HEK293 (cell line): ENCODE data around the gene MTMR4.

Source experiments
- CTCF ChIA-PET: fragments of 350-600 bp; formaldehyde crosslinking; extraction: SDS; loops from one replicate; lab custom pipeline; 2021; ENCODE audit warnings: antibody characterized with exemption; lab: Yijun Ruan, JAX
- POLR2A ChIA-PET: fragments of 300-600 bp; formaldehyde crosslinking; extraction: SDS; loops from one replicate; lab custom pipeline; 2020; ENCODE audit warnings: antibody characterized with exemption, inconsistent platforms; lab: Yijun Ruan, JAX
- H3K27ac ChIP-seq: fragments of 200-500 bp; sonication (Bioruptor generic); 2 replicates; pipeline ENCODE4 v1.5.1; 2014; ENCODE audit warnings: low read depth, low read length, control low read depth, inconsistent platforms; ENCODE audit errors: extremely low read depth
- H3K36me3 ChIP-seq, 2 experiments: fragments of 200-500 bp in 1 of 2; sonication (Bioruptor generic) in 1 of 2; 1 replicate in 1 of 2; 2 replicates in 1 of 2; pipeline ENCODE4 v1.5.1; 2014 to 2017; ENCODE audit warnings: inconsistent platforms in 2 of 2, low read length in 2 of 2; ENCODE audit not compliant: control insufficient read depth in 2 of 2, insufficient read depth in 1 of 2
- H3K4me1 ChIP-seq: fragments of 200-500 bp; sonication (Bioruptor generic); 2 replicates; pipeline ENCODE4 v1.5.1; 2014; ENCODE audit warnings: mild to moderate bottlenecking, low read length, inconsistent platforms; ENCODE audit not compliant: control insufficient read depth, insufficient read depth
- H3K4me3 ChIP-seq: 2 replicates; pipeline ENCODE4 v1.5.1; 2011; ENCODE audit warnings: low read depth, mild to moderate bottlenecking, control low read depth, low read length, moderate library complexity
- H3K9me3 ChIP-seq: fragments of 200-500 bp; sonication (Bioruptor generic); 2 replicates; pipeline ENCODE4 v1.5.1; 2014; ENCODE audit warnings: low read depth, low read length, inconsistent platforms; ENCODE audit not compliant: control insufficient read depth, insufficient read depth
- BCL11B ChIP-seq: fragments of 450-650 bp; formaldehyde crosslinking; IDR thresholded peaks from 2 replicates; pipeline ENCODE4 v1.5.1; 2016; ENCODE audit warnings: low read depth, missing biosample characterization, missing genetic modification characterization
- GLIS1 ChIP-seq: fragments of 450-650 bp; formaldehyde crosslinking; IDR thresholded peaks from 2 replicates; pipeline ENCODE4 v1.5.1; 2016; ENCODE audit warnings: missing biosample characterization, missing genetic modification characterization
- GLIS2 ChIP-seq: fragments of 450-650 bp; formaldehyde crosslinking; IDR thresholded peaks from 2 replicates; pipeline ENCODE4 v1.5.1; 2016; ENCODE audit warnings: missing biosample characterization, missing genetic modification characterization
- IKZF3 ChIP-seq: fragments of 450-650 bp; IDR thresholded peaks from 2 replicates; pipeline ENCODE4 v1.5.0; 2018; ENCODE audit warnings: missing biosample characterization, mild to moderate bottlenecking, missing genetic modification characterization, moderate library complexity
- KLF1 ChIP-seq: fragments of 450-650 bp; formaldehyde crosslinking; IDR thresholded peaks from 2 replicates; pipeline ENCODE4 v1.5.1; 2016; ENCODE audit warnings: missing biosample characterization, missing genetic modification characterization
- KLF10 ChIP-seq: fragments of 450-650 bp; IDR thresholded peaks from 2 replicates; pipeline ENCODE4 v1.5.1; 2018; ENCODE audit warnings: missing biosample characterization, mild to moderate bottlenecking, missing genetic modification characterization
- KLF8 ChIP-seq: fragments of 450-650 bp; formaldehyde crosslinking; IDR thresholded peaks from 2 replicates; pipeline ENCODE4 v1.5.1; 2016; ENCODE audit warnings: missing biosample characterization, missing genetic modification characterization
- OVOL3 ChIP-seq: fragments of 450-650 bp; formaldehyde crosslinking; IDR thresholded peaks from 2 replicates; pipeline ENCODE4 v1.5.1; 2016; ENCODE audit warnings: missing biosample characterization, missing genetic modification characterization
- SP2 ChIP-seq: fragments of 450-650 bp; formaldehyde crosslinking; IDR thresholded peaks from 2 replicates; pipeline ENCODE4 v1.5.1; 2016; ENCODE audit warnings: missing biosample characterization, missing genetic modification characterization
- SP3 ChIP-seq: fragments of 450-650 bp; formaldehyde crosslinking; IDR thresholded peaks from 2 replicates; pipeline ENCODE4 v1.5.1; 2016; ENCODE audit warnings: missing biosample characterization, missing genetic modification characterization
- YY1 ChIP-seq: fragments of 450-650 bp; formaldehyde crosslinking; IDR thresholded peaks from 2 replicates; pipeline ENCODE4 v1.5.1; 2018; ENCODE audit warnings: missing biosample characterization, missing genetic modification characterization
- ZBTB17 ChIP-seq: fragments of 450-650 bp; formaldehyde crosslinking; IDR thresholded peaks from 2 replicates; pipeline ENCODE4 v1.5.1; 2016; ENCODE audit warnings: missing biosample characterization, missing genetic modification characterization
- ZBTB8A ChIP-seq: fragments of 450-650 bp; formaldehyde crosslinking; IDR thresholded peaks from 2 replicates; pipeline ENCODE4 v1.5.1; 2016; ENCODE audit warnings: missing biosample characterization, missing genetic modification characterization
- ZFHX2 ChIP-seq: fragments of 450-650 bp; formaldehyde crosslinking; conservative IDR thresholded peaks from 2 replicates; pipeline ENCODE4 v1.5.1; 2016; ENCODE audit warnings: missing biosample characterization, missing genetic modification characterization
- ZNF221 ChIP-seq: fragments of 450-650 bp; formaldehyde crosslinking; IDR thresholded peaks from 2 replicates; pipeline ENCODE4 v1.5.1; 2017; ENCODE audit warnings: missing biosample characterization, missing genetic modification characterization, borderline replicate concordance
- ZNF24 ChIP-seq: fragments of 450-650 bp; formaldehyde crosslinking; IDR thresholded peaks from 2 replicates; pipeline ENCODE4 v1.5.1; 2016; ENCODE audit warnings: missing biosample characterization, missing genetic modification characterization
- ZNF341 ChIP-seq: fragments of 450-650 bp; formaldehyde crosslinking; IDR thresholded peaks from 2 replicates; pipeline ENCODE4; 2016; ENCODE audit warnings: low read depth, missing biosample characterization, missing genetic modification characterization
- ZNF366 ChIP-seq: fragments of 450-650 bp; formaldehyde crosslinking; conservative IDR thresholded peaks from 2 replicates; pipeline ENCODE4 v1.5.1; 2016; ENCODE audit warnings: missing biosample characterization, missing genetic modification characterization
- ZNF501 ChIP-seq: fragments of 450-650 bp; formaldehyde crosslinking; IDR thresholded peaks from 2 replicates; pipeline ENCODE4 v1.5.1; 2016; ENCODE audit warnings: missing biosample characterization, missing genetic modification characterization
- ZNF561 ChIP-seq: fragments of 450-650 bp; IDR thresholded peaks from 2 replicates; pipeline ENCODE4 v1.5.1; 2018; ENCODE audit warnings: missing biosample characterization, missing genetic modification characterization, borderline replicate concordance
- ZNF658 ChIP-seq: fragments of 450-650 bp; formaldehyde crosslinking; IDR thresholded peaks from 2 replicates; pipeline ENCODE4; 2016; ENCODE audit warnings: missing biosample characterization, missing genetic modification characterization
- ZNF660 ChIP-seq: fragments of 450-650 bp; IDR thresholded peaks from 2 replicates; pipeline ENCODE4 v1.5.1; 2018; ENCODE audit warnings: missing biosample characterization, mild to moderate bottlenecking, missing genetic modification characterization
- ZNF777 ChIP-seq: fragments of 450-650 bp; formaldehyde crosslinking; IDR thresholded peaks from 2 replicates; pipeline ENCODE4 v1.5.1; 2017; ENCODE audit warnings: missing biosample characterization, missing genetic modification characterization, borderline replicate concordance
- TF ChIP-seq, protein P1 (sequence below): fragments of 450-650 bp; formaldehyde crosslinking; IDR thresholded peaks from 2 replicates; pipeline ENCODE4 v1.5.1; 2017; ENCODE audit warnings: missing biosample characterization, missing genetic modification characterization
- TF ChIP-seq, protein P2 (sequence below): fragments of 450-650 bp; formaldehyde crosslinking; IDR thresholded peaks from 2 replicates; pipeline ENCODE4 v1.5.1; 2017; ENCODE audit warnings: missing biosample characterization, missing genetic modification characterization
- TF ChIP-seq, protein P3 (sequence below): fragments of 450-650 bp; formaldehyde crosslinking; IDR thresholded peaks from 2 replicates; pipeline ENCODE4 v1.5.1; 2017; ENCODE audit warnings: missing biosample characterization, missing genetic modification characterization
- TF ChIP-seq, protein P4 (sequence below): fragments of 450-650 bp; formaldehyde crosslinking; IDR thresholded peaks from 2 replicates; pipeline ENCODE4 v1.5.1; 2016; ENCODE audit warnings: missing biosample characterization, missing genetic modification characterization
- TF ChIP-seq, protein P5 (sequence below): fragments of 450-650 bp; formaldehyde crosslinking; optimal IDR thresholded peaks from 2 replicates; pipeline ENCODE3; 2016; ENCODE audit warnings: missing biosample characterization, mild to moderate bottlenecking, missing genetic modification characterization
- TF ChIP-seq, protein P6 (sequence below): fragments of 450-650 bp; IDR thresholded peaks from 2 replicates; pipeline ENCODE4 v1.5.1; 2018; ENCODE audit warnings: missing biosample characterization, missing genetic modification characterization

MTMR4 gene

DNA sequence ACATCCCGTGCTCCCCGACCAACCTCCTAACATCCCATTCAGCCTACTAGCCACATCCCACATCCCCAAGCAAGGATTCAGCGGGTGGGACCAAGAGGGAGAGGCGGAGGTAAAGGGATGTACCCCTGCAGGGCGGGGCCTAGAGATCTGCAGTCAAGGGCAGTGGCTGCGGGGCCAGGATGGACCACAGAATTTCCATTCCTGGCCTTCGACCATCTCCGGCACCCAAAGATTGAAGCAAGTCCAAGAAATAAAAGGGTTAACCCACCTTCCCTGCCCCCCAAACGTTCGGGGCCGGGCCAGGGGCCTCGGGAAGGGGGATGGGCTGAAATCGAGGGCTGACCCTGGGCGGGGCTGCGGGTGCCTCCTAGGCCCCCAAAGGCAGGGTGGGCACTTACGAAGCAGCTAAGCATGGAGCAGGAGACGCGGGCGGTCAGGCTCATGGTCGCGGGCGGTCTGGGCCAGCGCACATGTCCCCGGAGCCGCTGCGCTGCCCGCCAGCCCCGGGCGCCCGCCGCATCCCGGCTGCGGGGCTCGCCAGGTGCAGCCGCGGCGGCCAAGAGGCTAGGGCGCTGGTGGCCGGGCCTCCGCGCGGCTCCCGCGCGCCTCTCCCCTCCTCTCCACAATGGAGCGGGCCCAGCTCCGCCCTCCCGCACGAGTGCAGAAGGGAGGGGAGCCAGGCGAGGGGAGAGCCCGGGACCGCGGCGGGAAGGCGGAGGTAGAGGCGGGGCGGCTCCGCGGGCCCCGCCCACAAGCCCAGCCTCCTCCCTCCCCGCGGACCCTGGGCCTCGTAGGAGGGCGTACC is at the start of gene MTMR4:
Gene MTMR4 (minus strand): TSS at position 674 of the 805 bp plus-strand sequence. CDS start 231 bp downstream, at position 443.
- no peaks in the 10 kb centered on the region for H3K9me3 ChIP-seq
- CTCF ChIA-PET, result interaction anchor here (1.5 to 2.4 kb wide), 3 partner anchors 27 to 210 kb away, joined by 5 to 9 read pairs (median 5); no protein-coding TSS in a partner anchor
- peak within 1 kb of the TSS; percentile 74 for H3K4me3 ChIP-seq
- peak within 1 kb of the TSS; percentile 76; the same call in 1 of the 2 replicates for H3K27ac ChIP-seq
- peaks cover 30 to 43% of the 10 kb centered on the region in 2 experiments for H3K36me3 ChIP-seq
- POLR2A ChIA-PET, result interaction anchor here (0.8 to 2.1 kb wide), 9 partner anchors 8 to 641 kb away, joined by 3 to 26 read pairs (median 5); partner anchors contain the start of genes RNF43, SKA2 and SUPT4H1
- peaks cover 3% of the 10 kb centered on the region; the same call in 1 of the 2 replicates for H3K4me1 ChIP-seq
- TF ChIP-seq, protein P1, sequence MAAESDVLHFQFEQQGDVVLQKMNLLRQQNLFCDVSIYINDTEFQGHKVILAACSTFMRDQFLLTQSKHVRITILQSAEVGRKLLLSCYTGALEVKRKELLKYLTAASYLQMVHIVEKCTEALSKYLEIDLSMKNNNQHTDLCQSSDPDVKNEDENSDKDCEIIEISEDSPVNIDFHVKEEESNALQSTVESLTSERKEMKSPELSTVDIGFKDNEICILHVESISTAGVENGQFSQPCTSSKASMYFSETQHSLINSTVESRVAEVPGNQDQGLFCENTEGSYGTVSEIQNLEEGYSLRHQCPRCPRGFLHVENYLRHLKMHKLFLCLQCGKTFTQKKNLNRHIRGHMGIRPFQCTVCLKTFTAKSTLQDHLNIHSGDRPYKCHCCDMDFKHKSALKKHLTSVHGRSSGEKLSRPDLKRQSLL (tag by site-specific recombination), result peak; percentile 32; the same call in 1 of the 2 replicates
- peak; percentile 54 for TF ChIP-seq GLIS2 (tag by site-specific recombination)
- no peak for TF ChIP-seq ZNF221 (tag by site-specific recombination)
- TF ChIP-seq, protein P2, sequence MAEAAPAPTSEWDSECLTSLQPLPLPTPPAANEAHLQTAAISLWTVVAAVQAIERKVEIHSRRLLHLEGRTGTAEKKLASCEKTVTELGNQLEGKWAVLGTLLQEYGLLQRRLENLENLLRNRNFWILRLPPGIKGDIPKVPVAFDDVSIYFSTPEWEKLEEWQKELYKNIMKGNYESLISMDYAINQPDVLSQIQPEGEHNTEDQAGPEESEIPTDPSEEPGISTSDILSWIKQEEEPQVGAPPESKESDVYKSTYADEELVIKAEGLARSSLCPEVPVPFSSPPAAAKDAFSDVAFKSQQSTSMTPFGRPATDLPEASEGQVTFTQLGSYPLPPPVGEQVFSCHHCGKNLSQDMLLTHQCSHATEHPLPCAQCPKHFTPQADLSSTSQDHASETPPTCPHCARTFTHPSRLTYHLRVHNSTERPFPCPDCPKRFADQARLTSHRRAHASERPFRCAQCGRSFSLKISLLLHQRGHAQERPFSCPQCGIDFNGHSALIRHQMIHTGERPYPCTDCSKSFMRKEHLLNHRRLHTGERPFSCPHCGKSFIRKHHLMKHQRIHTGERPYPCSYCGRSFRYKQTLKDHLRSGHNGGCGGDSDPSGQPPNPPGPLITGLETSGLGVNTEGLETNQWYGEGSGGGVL (tag by site-specific recombination), result peak; percentile 48
- no peak for TF ChIP-seq BCL11B (tag by site-specific recombination)
- TF ChIP-seq GLIS1 (tag by site-specific recombination), result peak; percentile 44; the same call in 1 of the 2 replicates
- TF ChIP-seq SP2 (tag by site-specific recombination), result peak; percentile 89
- TF ChIP-seq SP3, result peak; percentile 87
- TF ChIP-seq ZBTB17 (tag by site-specific recombination), result peak; percentile 82
- TF ChIP-seq, protein P3, sequence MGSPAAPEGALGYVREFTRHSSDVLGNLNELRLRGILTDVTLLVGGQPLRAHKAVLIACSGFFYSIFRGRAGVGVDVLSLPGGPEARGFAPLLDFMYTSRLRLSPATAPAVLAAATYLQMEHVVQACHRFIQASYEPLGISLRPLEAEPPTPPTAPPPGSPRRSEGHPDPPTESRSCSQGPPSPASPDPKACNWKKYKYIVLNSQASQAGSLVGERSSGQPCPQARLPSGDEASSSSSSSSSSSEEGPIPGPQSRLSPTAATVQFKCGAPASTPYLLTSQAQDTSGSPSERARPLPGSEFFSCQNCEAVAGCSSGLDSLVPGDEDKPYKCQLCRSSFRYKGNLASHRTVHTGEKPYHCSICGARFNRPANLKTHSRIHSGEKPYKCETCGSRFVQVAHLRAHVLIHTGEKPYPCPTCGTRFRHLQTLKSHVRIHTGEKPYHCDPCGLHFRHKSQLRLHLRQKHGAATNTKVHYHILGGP, result no peak
- 0 out of 2 replicates have a peak, but pooled peaks have one; percentile 8 for TF ChIP-seq KLF8 (tag by site-specific recombination)
- TF ChIP-seq ZNF501, result peak; percentile 31; the same call in 1 of the 2 replicates
- TF ChIP-seq IKZF3 (tag by site-specific recombination), result peak; percentile 66
- 0 out of 2 replicates have a peak, but pooled peaks have one; percentile 23 for TF ChIP-seq ZNF366
- TF ChIP-seq ZNF777 (tag by site-specific recombination), result no peak
- TF ChIP-seq ZBTB8A (tag by site-specific recombination), result peak; percentile 51; the same call in 1 of the 2 replicates
- TF ChIP-seq KLF1 (tag by site-specific recombination), result peak; percentile 70; the same call in 1 of the 2 replicates
- TF ChIP-seq, protein P4, sequence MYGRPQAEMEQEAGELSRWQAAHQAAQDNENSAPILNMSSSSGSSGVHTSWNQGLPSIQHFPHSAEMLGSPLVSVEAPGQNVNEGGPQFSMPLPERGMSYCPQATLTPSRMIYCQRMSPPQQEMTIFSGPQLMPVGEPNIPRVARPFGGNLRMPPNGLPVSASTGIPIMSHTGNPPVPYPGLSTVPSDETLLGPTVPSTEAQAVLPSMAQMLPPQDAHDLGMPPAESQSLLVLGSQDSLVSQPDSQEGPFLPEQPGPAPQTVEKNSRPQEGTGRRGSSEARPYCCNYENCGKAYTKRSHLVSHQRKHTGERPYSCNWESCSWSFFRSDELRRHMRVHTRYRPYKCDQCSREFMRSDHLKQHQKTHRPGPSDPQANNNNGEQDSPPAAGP (tag by site-specific recombination), result peak; percentile 24; the same call in 1 of the 2 replicates
- peak; percentile 42; the same call in 1 of the 2 replicates for TF ChIP-seq ZNF660 (tag by site-specific recombination)
- peak; percentile 92 for TF ChIP-seq ZNF341
- TF ChIP-seq ZNF561 (tag by site-specific recombination), result 0 out of 2 replicates have a peak, but pooled peaks have one; percentile 38
- no peak for TF ChIP-seq ZNF24 (tag by site-specific recombination)
- TF ChIP-seq ZFHX2 (tag by site-specific recombination), result peak; percentile 32; the same call in 1 of the 2 replicates
- TF ChIP-seq OVOL3 (tag by site-specific recombination), result no peak
- TF ChIP-seq KLF10 (tag by site-specific recombination), result peak; percentile 85; the same call in 1 of the 2 replicates
- TF ChIP-seq ZNF658 (tag by site-specific recombination), result no peak
- TF ChIP-seq, protein P5, sequence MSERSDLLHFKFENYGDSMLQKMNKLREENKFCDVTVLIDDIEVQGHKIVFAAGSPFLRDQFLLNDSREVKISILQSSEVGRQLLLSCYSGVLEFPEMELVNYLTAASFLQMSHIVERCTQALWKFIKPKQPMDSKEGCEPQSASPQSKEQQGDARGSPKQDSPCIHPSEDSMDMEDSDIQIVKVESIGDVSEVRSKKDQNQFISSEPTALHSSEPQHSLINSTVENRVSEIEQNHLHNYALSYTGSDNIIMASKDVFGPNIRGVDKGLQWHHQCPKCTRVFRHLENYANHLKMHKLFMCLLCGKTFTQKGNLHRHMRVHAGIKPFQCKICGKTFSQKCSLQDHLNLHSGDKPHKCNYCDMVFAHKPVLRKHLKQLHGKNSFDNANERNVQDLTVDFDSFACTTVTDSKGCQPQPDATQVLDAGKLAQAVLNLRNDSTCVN (tag by site-specific recombination), result peak; percentile 75
- TF ChIP-seq YY1 (tag by site-specific recombination), result peak; percentile 38; the same call in 1 of the 2 replicates
- TF ChIP-seq, protein P6, sequence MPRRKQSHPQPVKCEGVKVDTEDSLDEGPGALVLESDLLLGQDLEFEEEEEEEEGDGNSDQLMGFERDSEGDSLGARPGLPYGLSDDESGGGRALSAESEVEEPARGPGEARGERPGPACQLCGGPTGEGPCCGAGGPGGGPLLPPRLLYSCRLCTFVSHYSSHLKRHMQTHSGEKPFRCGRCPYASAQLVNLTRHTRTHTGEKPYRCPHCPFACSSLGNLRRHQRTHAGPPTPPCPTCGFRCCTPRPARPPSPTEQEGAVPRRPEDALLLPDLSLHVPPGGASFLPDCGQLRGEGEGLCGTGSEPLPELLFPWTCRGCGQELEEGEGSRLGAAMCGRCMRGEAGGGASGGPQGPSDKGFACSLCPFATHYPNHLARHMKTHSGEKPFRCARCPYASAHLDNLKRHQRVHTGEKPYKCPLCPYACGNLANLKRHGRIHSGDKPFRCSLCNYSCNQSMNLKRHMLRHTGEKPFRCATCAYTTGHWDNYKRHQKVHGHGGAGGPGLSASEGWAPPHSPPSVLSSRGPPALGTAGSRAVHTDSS (tag by site-specific recombination), result 0 out of 2 replicates have a peak, but pooled peaks have one; percentile 8
